Chondrocyte (in vitro differentiated cells): ENCODE results near the gene NSD1. TPM values are rescaled to one million over a fixed set of nuclear protein-coding genes. Genes with fewer than 3 reads are reported as not detected.

ENCODE experiments used
- DNase-seq: peaks from one replicate; pipeline ENCODE4 v3.0.0; 2021; ENCODE audit warnings: mixed read lengths, low spot score
- H3K27ac Mint-ChIP-seq: one replicate; pipeline ENCODE4 v1.8.0; 2021; ENCODE audit warnings: mild to moderate bottlenecking, moderate library complexity, mixed read lengths; ENCODE audit not compliant: unreplicated experiment
- H3K27me3 Mint-ChIP-seq: 2 replicates; pipeline ENCODE4 v1.8.0; 2021; ENCODE audit warnings: low read depth, mixed read lengths
- H3K36me3 Mint-ChIP-seq: 2 replicates; pipeline ENCODE4 v1.8.0; 2021; ENCODE audit warnings: low read depth, mixed read lengths
- H3K4me1 Mint-ChIP-seq: 2 replicates; pipeline ENCODE4 v1.8.0; 2021; ENCODE audit warnings: low read depth, mild to moderate bottlenecking, mixed read lengths
- H3K4me3 Mint-ChIP-seq: one replicate; pipeline ENCODE4 v1.8.0; 2021; ENCODE audit warnings: mild to moderate bottlenecking, moderate library complexity, mixed read lengths; ENCODE audit not compliant: unreplicated experiment
- H3K9me3 Mint-ChIP-seq: 2 replicates; pipeline ENCODE4 v1.8.0; 2021; ENCODE audit warnings: low read depth, mixed read lengths
- total RNA-seq: library from RNA; stranded (reverse); gene quantifications from 3 replicates; pipeline ENCODE4 v1.2.1, GENCODE V29; 2021
- TF ChIP-seq, protein P1 (sequence below): fragments of 200-600 bp; sonication (generic); IDR thresholded peaks from 2 replicates; pipeline ENCODE4 v1.5.0; 2021; ENCODE audit warnings: antibody characterized with exemption, mild to moderate bottlenecking, moderate library complexity

Gene NSD1
- total RNA-seq, 1 donor from 2014 or later: 67.3 TPM

DNA sequence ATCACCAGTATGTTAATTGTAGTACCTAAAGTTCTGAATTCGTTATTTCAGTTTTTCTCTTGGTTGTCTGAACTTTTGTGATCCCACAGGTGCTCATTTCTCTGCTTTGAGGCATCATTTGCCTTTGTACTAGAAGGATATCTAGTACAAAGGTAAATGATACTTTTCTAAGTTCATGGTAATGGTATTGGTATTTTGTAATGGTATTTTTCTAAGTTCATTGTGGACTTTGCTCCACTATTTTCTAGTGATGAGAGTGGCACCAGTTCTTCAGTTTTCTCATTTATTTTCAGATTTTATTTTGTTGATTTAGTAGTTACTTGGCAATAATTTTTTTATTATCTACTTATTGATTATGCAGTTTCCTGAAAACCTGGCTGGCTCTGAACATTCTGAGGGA, 127.9 kb downstream of the NSD1 start:
- DNase-seq: no peak
- H3K27me3 Mint-ChIP-seq: no peaks in the 10 kb centered on the region
- H3K4me3 Mint-ChIP-seq: no peak overlapping the region
- H3K9me3 Mint-ChIP-seq: no peaks in the 10 kb centered on the region
- TF ChIP-seq, protein P1, sequence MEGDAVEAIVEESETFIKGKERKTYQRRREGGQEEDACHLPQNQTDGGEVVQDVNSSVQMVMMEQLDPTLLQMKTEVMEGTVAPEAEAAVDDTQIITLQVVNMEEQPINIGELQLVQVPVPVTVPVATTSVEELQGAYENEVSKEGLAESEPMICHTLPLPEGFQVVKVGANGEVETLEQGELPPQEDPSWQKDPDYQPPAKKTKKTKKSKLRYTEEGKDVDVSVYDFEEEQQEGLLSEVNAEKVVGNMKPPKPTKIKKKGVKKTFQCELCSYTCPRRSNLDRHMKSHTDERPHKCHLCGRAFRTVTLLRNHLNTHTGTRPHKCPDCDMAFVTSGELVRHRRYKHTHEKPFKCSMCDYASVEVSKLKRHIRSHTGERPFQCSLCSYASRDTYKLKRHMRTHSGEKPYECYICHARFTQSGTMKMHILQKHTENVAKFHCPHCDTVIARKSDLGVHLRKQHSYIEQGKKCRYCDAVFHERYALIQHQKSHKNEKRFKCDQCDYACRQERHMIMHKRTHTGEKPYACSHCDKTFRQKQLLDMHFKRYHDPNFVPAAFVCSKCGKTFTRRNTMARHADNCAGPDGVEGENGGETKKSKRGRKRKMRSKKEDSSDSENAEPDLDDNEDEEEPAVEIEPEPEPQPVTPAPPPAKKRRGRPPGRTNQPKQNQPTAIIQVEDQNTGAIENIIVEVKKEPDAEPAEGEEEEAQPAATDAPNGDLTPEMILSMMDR: no peak
- peaks cover 22% of the 10 kb centered on the region for H3K36me3 Mint-ChIP-seq
- no peak overlapping the region for H3K27ac Mint-ChIP-seq
- H3K4me1 Mint-ChIP-seq: peaks cover 4% of the 10 kb centered on the region

DNA sequence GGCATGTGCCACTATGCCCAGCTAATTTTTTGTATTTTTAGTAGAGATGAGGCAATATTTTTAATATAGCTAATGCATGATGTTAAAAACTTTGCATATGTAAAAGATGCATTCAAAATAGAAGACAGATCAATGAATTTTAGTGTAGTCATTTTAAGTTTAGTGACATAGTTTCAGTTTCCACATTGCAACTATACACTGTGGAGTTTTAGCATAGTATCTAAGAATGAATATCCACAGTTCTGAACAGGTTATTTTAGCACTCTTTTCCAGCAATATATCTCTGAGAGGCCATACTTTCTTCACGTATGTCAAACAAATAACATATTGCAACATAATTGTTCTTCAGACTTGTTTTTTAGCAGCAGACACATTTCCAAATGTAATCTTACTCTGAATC, 130.6 kb downstream of the NSD1 start:
- TF ChIP-seq, protein P1: no peak
- Mint-ChIP-seq H3K27me3 (no peaks in the 10 kb centered on the region), H3K4me3 (no peak overlapping the region), H3K4me1 (peaks cover 5% of the 10 kb centered on the region), H3K36me3 (peaks cover 19% of the 10 kb centered on the region), H3K27ac (no peak overlapping the region), H3K9me3 (no peaks in the 10 kb centered on the region)
- DNase-seq: no peak

DNA sequence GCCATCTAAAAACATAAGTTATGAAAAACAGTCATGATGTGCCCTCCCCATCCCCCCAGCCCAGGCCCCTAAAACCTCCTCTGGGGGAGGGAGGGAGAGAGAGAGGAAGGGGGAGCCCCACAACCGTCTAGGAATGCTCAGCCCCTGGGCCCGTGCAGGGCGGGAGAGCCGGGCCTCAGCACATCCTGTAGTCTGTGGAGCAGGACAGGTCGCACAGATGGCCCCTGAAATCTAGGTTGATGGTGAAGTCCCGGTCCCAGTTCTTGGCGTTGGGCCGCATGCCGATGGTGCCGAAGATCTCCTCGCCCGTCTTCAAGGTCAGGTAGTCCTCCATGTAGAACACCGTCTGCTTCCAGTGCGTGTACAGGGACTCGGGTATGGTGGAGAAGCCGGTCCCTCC, 131.8 kb downstream of the NSD1 start:
- Mint-ChIP-seq H3K4me3 (no peak overlapping the region), H3K9me3 (no peaks in the 10 kb centered on the region), H3K4me1 (peaks cover 6% of the 10 kb centered on the region), H3K27me3 (no peaks in the 10 kb centered on the region), H3K27ac (no peak overlapping the region), H3K36me3 (peaks cover 17% of the 10 kb centered on the region)
- no peak for DNase-seq
- TF ChIP-seq, protein P1: no peak

DNA sequence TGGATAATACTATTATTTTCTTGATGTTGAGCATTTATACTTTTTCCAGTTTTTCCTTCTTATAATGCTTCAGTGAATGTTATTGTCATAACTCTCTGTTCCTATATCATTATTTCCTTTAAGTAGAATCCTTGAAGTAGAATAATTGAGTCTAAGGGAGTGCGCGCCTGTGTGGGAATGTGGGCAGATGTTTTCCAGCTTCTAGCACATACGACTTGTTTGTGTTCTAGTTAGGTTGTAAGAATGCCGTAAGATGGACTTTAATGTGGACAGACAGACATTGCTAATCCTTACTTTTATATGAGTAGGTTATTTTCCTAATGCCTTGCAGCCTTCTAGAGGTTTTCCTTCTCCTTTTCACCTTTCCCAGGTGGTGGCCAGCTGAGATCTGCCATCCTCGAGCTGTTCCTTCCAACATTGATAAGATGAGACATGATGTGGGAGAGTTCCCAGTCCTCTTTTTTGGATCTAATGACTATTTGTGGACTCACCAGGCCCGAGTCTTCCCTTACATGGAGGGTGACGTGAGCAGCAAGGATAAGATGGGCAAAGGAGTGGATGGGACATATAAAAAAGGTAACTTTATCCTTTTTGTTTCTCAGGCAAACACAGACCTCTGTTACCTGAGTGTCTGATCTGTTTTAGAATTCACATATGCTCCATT, 135.8 kb downstream of the NSD1 start:
- DNase-seq: no peak
- H3K27me3 Mint-ChIP-seq: no peaks in the 10 kb centered on the region
- no peak overlapping the region for H3K27ac Mint-ChIP-seq
- H3K36me3 Mint-ChIP-seq: peaks cover 15% of the 10 kb centered on the region
- no peaks in the 10 kb centered on the region for H3K9me3 Mint-ChIP-seq
- peaks cover 20% of the 10 kb centered on the region for H3K4me1 Mint-ChIP-seq
- TF ChIP-seq, protein P1: no peak
- no peak overlapping the region for H3K4me3 Mint-ChIP-seq

DNA sequence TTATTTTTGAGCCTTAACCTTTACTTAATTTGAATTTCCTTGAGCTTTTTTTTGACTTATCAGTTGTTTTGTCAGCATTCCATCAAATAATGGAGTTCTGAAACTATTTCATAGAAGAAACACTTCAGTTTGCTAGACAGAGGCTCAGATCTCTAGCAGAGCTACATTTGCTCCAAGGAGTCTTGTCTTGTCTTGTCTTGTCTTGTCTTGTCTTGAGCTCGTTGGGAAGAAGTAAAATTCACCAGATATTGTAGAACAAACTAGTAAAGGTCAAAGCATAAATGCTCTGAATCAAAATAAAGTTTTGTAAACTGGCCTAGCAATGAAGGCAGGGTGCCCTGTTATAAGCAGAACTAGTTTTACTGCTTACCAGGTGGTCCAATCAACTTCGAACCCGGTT, 136.4 kb downstream of the NSD1 start:
- TF ChIP-seq, protein P1: no peak
- H3K9me3 Mint-ChIP-seq: no peaks in the 10 kb centered on the region
- H3K36me3 Mint-ChIP-seq: peaks cover 19% of the 10 kb centered on the region
- H3K27ac Mint-ChIP-seq: no peak overlapping the region
- H3K4me3 Mint-ChIP-seq: no peak overlapping the region
- no peaks in the 10 kb centered on the region for H3K27me3 Mint-ChIP-seq
- no peak for DNase-seq
- peaks cover 20% of the 10 kb centered on the region for H3K4me1 Mint-ChIP-seq
